Measurements from ENCODE around the gene TNKS1BP1.

Gene TNKS1BP1

DNA sequence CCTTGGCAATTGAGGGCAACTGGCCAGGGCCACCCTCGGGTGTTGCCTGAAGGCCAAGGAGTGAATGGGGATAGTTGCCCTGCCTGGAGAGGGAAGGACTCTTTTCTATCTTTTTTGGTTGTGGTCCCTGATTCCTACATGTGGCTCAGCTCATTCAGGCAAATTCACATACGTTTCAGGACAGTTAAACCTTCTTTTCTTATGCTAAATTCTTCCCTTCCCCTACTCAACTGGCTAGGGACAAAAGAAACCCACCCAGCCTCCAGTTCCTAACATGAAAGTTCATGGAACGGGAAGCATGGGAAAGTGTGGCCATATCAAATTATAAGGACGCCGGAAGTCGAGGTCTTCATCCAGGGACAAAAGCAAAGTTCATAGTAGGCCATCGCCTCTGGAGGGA lies 61.4 kb downstream of the TNKS1BP1 start:
- Histone ChIP-seq H3K4me3 (ENCODE audit: low read depth in 1 of 2, low read length in 2 of 2) (no peak overlapping the region), H3K4me1 (ENCODE audit: insufficient read depth, low read length) (no peaks in the 10 kb centered on the region), H2AFZ (ENCODE audit: low read depth, low read length) (no peak overlapping the region), H4K20me1 (ENCODE audit: insufficient read depth, low read length) (no peaks in the 10 kb centered on the region), H3K4me2 (ENCODE audit: insufficient read depth, low read length) (no peak overlapping the region), H3K79me2 (ENCODE audit: insufficient read depth, low read length) (no peaks in the 10 kb centered on the region), H3K27me3 (ENCODE audit: insufficient read depth, low read length, poor library complexity) (no peaks in the 10 kb centered on the region), H3K36me3 (ENCODE audit: insufficient read depth, low read length) (no peaks in the 10 kb centered on the region), H3K27ac (ENCODE audit: low read length) (no peak overlapping the region), H3K9me3 (ENCODE audit: insufficient read depth, low read length, severe bottlenecking) (peaks cover 11% of the 10 kb centered on the region), H3K9ac (ENCODE audit: low read depth, low read length) (no peak overlapping the region)
- DNase-seq (no peak), ATAC-seq (ENCODE audit: insufficient read depth, low read depth) (no peak)
- TF ChIP-seq EZH2 (IDR thresholded peaks at IDR 0.05; ENCODE audit: borderline replicate concordance, low read depth, low read length, severe bottlenecking), result no peak
- TF ChIP-seq, protein P1, sequence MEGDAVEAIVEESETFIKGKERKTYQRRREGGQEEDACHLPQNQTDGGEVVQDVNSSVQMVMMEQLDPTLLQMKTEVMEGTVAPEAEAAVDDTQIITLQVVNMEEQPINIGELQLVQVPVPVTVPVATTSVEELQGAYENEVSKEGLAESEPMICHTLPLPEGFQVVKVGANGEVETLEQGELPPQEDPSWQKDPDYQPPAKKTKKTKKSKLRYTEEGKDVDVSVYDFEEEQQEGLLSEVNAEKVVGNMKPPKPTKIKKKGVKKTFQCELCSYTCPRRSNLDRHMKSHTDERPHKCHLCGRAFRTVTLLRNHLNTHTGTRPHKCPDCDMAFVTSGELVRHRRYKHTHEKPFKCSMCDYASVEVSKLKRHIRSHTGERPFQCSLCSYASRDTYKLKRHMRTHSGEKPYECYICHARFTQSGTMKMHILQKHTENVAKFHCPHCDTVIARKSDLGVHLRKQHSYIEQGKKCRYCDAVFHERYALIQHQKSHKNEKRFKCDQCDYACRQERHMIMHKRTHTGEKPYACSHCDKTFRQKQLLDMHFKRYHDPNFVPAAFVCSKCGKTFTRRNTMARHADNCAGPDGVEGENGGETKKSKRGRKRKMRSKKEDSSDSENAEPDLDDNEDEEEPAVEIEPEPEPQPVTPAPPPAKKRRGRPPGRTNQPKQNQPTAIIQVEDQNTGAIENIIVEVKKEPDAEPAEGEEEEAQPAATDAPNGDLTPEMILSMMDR (IDR thresholded peaks at IDR 0.05; ENCODE audit: borderline replicate concordance, extremely low read depth, low read length, poor library complexity, severe bottlenecking), result no peak

DNA sequence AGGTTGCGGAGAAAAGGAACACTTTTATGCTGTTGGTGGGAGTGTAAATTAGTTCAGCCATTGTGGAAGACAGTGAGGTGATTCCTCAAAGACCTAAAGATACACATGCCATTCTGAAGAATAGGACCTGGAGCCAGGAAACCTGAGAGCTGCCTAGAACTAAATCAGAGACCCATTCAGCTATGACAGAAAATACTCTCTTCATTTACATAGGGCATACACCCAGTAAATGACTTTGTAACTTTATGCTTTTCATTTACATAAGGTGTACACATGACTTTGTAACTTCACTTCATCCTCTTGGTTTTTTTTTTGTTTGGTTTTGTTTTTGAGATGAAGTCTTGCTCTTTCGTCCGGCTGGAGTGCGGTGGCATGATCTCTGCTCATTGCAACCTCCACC lies 62.6 kb downstream of the TNKS1BP1 start:
- DNase-seq, result no peak
- Histone ChIP-seq H3K79me2 (ENCODE audit: insufficient read depth, low read length) (no peaks in the 10 kb centered on the region), H3K9me3 (ENCODE audit: insufficient read depth, low read length, severe bottlenecking) (peaks cover 9% of the 10 kb centered on the region), H3K36me3 (ENCODE audit: insufficient read depth, low read length) (no peaks in the 10 kb centered on the region), H3K27ac (ENCODE audit: low read length) (no peak overlapping the region), H3K9ac (ENCODE audit: low read depth, low read length) (no peak overlapping the region), H3K27me3 (ENCODE audit: insufficient read depth, low read length, poor library complexity) (no peaks in the 10 kb centered on the region), H4K20me1 (ENCODE audit: insufficient read depth, low read length) (no peaks in the 10 kb centered on the region), H2AFZ (ENCODE audit: low read depth, low read length) (no peak overlapping the region), H3K4me3 (ENCODE audit: low read depth in 1 of 2, low read length in 2 of 2) (no peak overlapping the region), H3K4me1 (ENCODE audit: insufficient read depth, low read length) (no peaks in the 10 kb centered on the region), H3K4me2 (ENCODE audit: insufficient read depth, low read length) (no peak overlapping the region)
- TF ChIP-seq, protein P1 (IDR thresholded peaks at IDR 0.05; ENCODE audit: borderline replicate concordance, extremely low read depth, low read length, poor library complexity, severe bottlenecking), result no peak
- TF ChIP-seq EZH2 (IDR thresholded peaks at IDR 0.05; ENCODE audit: borderline replicate concordance, low read depth, low read length, severe bottlenecking), result no peak
- ATAC-seq (ENCODE audit: insufficient read depth, low read depth), result no peak

DNA sequence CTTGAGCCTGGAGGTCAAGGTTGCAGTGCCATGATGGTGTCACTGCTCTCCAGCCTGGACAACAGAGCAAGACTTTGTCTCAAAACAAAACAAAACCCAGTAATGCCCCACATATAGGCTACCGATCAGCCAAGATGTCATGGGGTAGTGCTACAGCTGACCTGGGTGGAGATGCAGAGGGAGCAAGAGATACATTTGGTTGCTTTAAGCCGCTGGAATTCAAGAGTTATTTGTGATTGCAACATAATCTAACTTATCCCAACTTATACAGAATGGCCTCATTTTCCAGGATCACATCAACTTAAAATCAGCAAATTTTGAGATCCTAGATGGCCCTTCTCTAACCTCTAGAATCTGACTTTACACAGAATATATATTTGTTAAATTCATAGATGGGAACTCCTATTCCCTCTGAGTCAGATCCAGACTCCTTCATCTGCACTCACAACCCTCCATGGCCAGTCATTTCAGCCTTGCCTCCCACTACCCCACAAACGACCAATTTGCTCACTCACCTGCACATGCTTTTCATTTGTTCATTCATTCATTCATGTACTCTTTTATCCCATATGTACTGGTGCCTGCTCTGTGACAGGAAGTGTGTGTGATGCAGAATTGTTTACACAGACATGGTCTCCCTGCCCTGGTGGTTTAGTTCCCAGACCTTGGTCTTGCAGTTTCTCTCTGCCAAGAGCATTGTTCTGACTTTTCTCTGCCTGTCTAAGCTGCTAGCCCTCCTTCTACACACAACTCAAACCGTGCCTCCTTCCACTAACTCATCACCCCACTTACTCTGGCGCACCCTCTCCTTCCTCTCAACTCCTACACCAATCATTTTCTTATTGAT lies 63.6 kb downstream of the TNKS1BP1 start:
- H3K4me2 ChIP-seq (ENCODE audit: insufficient read depth, low read length), result no peak overlapping the region
- no peak overlapping the region for H3K4me3 ChIP-seq (ENCODE audit: low read depth in 1 of 2, low read length in 2 of 2)
- no peaks in the 10 kb centered on the region for H3K4me1 ChIP-seq (ENCODE audit: insufficient read depth, low read length)
- no peaks in the 10 kb centered on the region for H3K36me3 ChIP-seq (ENCODE audit: insufficient read depth, low read length)
- H3K9ac ChIP-seq (ENCODE audit: low read depth, low read length), result no peak overlapping the region
- peaks cover 4% of the 10 kb centered on the region for H3K9me3 ChIP-seq (ENCODE audit: insufficient read depth, low read length, severe bottlenecking)
- no peaks in the 10 kb centered on the region for H3K27me3 ChIP-seq (ENCODE audit: insufficient read depth, low read length, poor library complexity)
- no peak overlapping the region for H3K27ac ChIP-seq (ENCODE audit: low read length)
- H4K20me1 ChIP-seq (ENCODE audit: insufficient read depth, low read length), result no peaks in the 10 kb centered on the region
- DNase-seq (no peak), ATAC-seq (ENCODE audit: insufficient read depth, low read depth) (no peak)
- H2AFZ ChIP-seq (ENCODE audit: low read depth, low read length), result no peak overlapping the region
- TF ChIP-seq, protein P1 (IDR thresholded peaks at IDR 0.05; ENCODE audit: borderline replicate concordance, extremely low read depth, low read length, poor library complexity, severe bottlenecking), result no peak
- no peak for TF ChIP-seq EZH2 (IDR thresholded peaks at IDR 0.05; ENCODE audit: borderline replicate concordance, low read depth, low read length, severe bottlenecking)
- H3K79me2 ChIP-seq (ENCODE audit: insufficient read depth, low read length), result no peaks in the 10 kb centered on the region

Measured in DND-41 (cell line).